Cardiac muscle cell (in vitro differentiated cells and primary cell): ENCODE results near the gene FAM219A. TPM values are rescaled to one million over a fixed set of nuclear protein-coding genes. Genes with fewer than 3 reads are reported as not detected.

Source experiments
- DNase-seq, 2 donors: peaks; one replicate each; pipeline versions ENCODE4 v3.0.0 to v3.0.0-alpha.2; 2010 to 2017; ENCODE audit warnings: low read depth in 1 of 2, low spot score in 1 of 2
- H3K27ac ChIP-seq: fragments of 200-600 bp; sonication (generic); 2 replicates; pipeline ENCODE4 v1.5.1; 2016
- H3K27me3 ChIP-seq: fragments of 200-600 bp; sonication (generic); 2 replicates; pipeline ENCODE4 v1.6.0; 2016; ENCODE audit warnings: control low read depth
- H3K36me3 ChIP-seq: fragments of 200-600 bp; sonication (generic); 2 replicates; pipeline ENCODE4 v1.5.1; 2016; ENCODE audit warnings: control low read depth
- H3K4me1 ChIP-seq: fragments of 200-600 bp; sonication (generic); 2 replicates; pipeline ENCODE4 v1.8.1; 2017; ENCODE audit warnings: low read depth, mild to moderate bottlenecking, mixed run types
- H3K4me3 ChIP-seq: fragments of 200-600 bp; sonication (generic); 2 replicates; pipeline ENCODE4 v1.5.1; 2016; ENCODE audit warnings: mild to moderate bottlenecking
- H3K9me3 ChIP-seq: fragments of 200-600 bp; sonication (generic); 2 replicates; pipeline ENCODE4 v1.5.1; 2017; ENCODE audit warnings: low read depth, mild to moderate bottlenecking, control low read depth
- CTCF ChIP-seq: IDR thresholded peaks from 2 replicates; pipeline ENCODE4 v1.5.1; 2012; ENCODE audit warnings: low read depth, mild to moderate bottlenecking, low read length
- polyA plus RNA-seq: library from polyadenylated mRNA; unstranded; fragments of >200 nt; fragmentation: Nextera tagmentation; extraction: Ambion mirVana; gene quantifications from 2 replicates; pipeline ENCODE4 v1.2.1, GENCODE V29; 2016
- total RNA-seq: library from RNA; depleted of rRNA; stranded (reverse); fragments of >200 nt; gene quantifications from 2 replicates; pipeline ENCODE4 v1.2.3, GENCODE V29; 2016

FAM219A gene
- total and polyA plus RNA-seq, 2 experiments from 2014 or later: 15.0 to 16.0 TPM

GRCh38 chr9:34386656-34387055 lies 71.7 kb downstream of the FAM219A start:
- no peak for TF ChIP-seq CTCF
- Histone ChIP-seq H3K4me1 (no peaks in the 10 kb centered on the region), H3K27me3 (peaks cover 34% of the 10 kb centered on the region), H3K4me3 (no peak overlapping the region), H3K36me3 (no peaks in the 10 kb centered on the region), H3K9me3 (no peaks in the 10 kb centered on the region), H3K27ac (no peak overlapping the region)
- no peak for DNase-seq

GRCh38 chr9:34385561-34386230 lies 72.7 kb downstream of the FAM219A start:
- no peaks in the 10 kb centered on the region for H3K4me1 ChIP-seq
- no peaks in the 10 kb centered on the region for H3K9me3 ChIP-seq
- H3K27ac ChIP-seq: no peak overlapping the region
- H3K4me3 ChIP-seq: no peak overlapping the region
- H3K36me3 ChIP-seq: no peaks in the 10 kb centered on the region
- TF ChIP-seq CTCF: no peak
- DNase-seq: no peak
- peaks cover 38% of the 10 kb centered on the region for H3K27me3 ChIP-seq

- Histone ChIP-seq H3K4me3 (no peak overlapping the region), H3K9me3 (no peaks in the 10 kb centered on the region), H3K4me1 (no peaks in the 10 kb centered on the region), H3K27me3 (peaks cover 39% of the 10 kb centered on the region), H3K27ac (no peak overlapping the region), H3K36me3 (no peaks in the 10 kb centered on the region)
- peak in 1 of 2 donors; percentile 18 for DNase-seq
- TF ChIP-seq CTCF: no peak
These were observed 73.8 kb downstream of the FAM219A start for GRCh38 chr9:34384368-34385165.

GRCh38 chr9:34383904-34384303 lies 74.5 kb downstream of the FAM219A start:
- no peaks in the 10 kb centered on the region for H3K4me1 ChIP-seq
- no peaks in the 10 kb centered on the region for H3K36me3 ChIP-seq
- no peaks in the 10 kb centered on the region for H3K9me3 ChIP-seq
- H3K4me3 ChIP-seq: no peak overlapping the region
- TF ChIP-seq CTCF: no peak
- no peak overlapping the region for H3K27ac ChIP-seq
- DNase-seq: no peak
- peaks cover 37% of the 10 kb centered on the region for H3K27me3 ChIP-seq

- H3K4me1 ChIP-seq: no peaks in the 10 kb centered on the region
- no peaks in the 10 kb centered on the region for H3K9me3 ChIP-seq
- H3K27me3 ChIP-seq: peaks cover 37% of the 10 kb centered on the region
- no peaks in the 10 kb centered on the region for H3K36me3 ChIP-seq
- no peak for TF ChIP-seq CTCF
- no peak overlapping the region for H3K27ac ChIP-seq
- DNase-seq: no peak
- no peak overlapping the region for H3K4me3 ChIP-seq
These were observed 75.5 kb downstream of the FAM219A start for GRCh38 chr9:34382879-34383278.
